B cell (primary cell): ENCODE data around the gene STAT5A.
A peak's percentile ranks its signal among the peaks of the same experiment; 100 is the strongest.

Source experiments
- EZH2 ChIP-seq: IDR thresholded peaks from 2 replicates; pipeline ENCODE4 v1.6.1; 2012; ENCODE audit warnings: borderline replicate concordance, low read depth, mild to moderate bottlenecking, moderate library complexity, low read length; ENCODE audit not compliant: insufficient read depth, poor library complexity, severe bottlenecking
- TF ChIP-seq, protein P1 (sequence below): fragments of 200-600 bp; IDR thresholded peaks from one replicate; pipeline ENCODE4 v1.8.0; 2022; ENCODE audit warnings: antibody characterized with exemption, mild to moderate bottlenecking

DNA sequence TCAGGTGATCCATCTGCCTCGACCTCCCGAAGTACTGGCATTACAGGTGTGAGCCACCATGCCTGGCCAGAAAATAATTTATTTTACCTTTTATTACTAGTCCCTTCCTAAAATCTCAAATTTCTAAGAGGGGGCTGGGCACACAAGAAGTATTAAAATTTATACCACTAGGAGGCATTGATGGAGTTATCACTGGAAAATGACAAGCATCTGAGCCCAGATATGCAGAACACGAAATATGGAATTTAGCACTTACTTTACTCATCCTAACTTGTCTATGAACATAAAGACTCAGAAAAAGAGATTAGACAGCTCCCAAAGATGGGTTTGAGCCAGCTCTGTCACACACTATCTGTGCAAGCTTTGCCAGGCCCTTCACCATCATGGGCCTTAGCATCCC lies 46.4 kb downstream of the STAT5A start:
- TF ChIP-seq, protein P1, sequence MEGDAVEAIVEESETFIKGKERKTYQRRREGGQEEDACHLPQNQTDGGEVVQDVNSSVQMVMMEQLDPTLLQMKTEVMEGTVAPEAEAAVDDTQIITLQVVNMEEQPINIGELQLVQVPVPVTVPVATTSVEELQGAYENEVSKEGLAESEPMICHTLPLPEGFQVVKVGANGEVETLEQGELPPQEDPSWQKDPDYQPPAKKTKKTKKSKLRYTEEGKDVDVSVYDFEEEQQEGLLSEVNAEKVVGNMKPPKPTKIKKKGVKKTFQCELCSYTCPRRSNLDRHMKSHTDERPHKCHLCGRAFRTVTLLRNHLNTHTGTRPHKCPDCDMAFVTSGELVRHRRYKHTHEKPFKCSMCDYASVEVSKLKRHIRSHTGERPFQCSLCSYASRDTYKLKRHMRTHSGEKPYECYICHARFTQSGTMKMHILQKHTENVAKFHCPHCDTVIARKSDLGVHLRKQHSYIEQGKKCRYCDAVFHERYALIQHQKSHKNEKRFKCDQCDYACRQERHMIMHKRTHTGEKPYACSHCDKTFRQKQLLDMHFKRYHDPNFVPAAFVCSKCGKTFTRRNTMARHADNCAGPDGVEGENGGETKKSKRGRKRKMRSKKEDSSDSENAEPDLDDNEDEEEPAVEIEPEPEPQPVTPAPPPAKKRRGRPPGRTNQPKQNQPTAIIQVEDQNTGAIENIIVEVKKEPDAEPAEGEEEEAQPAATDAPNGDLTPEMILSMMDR: peak; percentile 8
- no peak for TF ChIP-seq EZH2
